ENCODE data around the gene TXNDC12.
"Not testable (repeated sequence)": the region's sequence is repeated elsewhere in the genome, so short reads cannot be mapped to it uniquely, and the experiment has no call there.

Gene TXNDC12

DNA sequence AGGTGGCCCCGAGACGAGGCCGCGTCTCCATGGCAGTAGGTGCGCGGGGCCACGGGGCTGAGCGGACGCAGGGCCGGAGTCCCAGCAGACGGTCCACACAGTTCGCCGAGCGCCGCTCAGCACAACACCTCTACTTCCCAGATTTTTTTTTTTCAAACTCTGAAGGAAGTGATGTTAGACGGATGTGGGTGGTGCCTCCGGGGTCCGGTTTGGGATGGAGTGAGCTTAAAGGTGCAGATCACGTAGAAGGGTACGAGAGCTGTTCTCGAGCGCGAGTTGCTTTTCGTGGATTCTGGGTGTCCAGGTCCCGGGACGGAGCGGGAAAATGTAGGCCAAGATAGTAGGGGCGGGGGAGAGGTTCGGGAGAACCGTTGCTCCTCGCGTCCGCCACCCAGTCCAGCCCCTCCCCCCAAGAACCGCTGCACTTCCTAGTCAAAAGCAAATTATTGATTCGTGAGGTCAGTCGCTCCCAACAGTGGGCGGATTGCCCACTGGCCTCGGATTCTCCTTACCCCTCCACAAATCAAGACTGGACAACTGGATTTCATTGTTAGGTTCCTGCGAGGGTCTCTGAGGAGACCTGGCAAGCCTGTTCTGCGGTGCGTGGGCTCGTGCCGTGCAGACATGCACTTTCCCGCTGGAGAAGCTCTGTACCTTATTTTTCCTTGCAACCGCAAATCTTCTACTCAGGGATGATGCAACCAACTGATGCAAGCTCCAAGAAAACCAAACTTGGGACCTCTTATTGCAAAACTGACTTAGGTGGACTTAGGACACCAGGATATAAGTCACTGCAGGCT, at the start of gene TXNDC12:
Gene TXNDC12, minus strand, starts transcription at position 126 of the 800 bp plus-strand sequence. Its CDS starts 95 bp downstream, at position 31.
- peak; percentile 92 for DNase-seq

DNA sequence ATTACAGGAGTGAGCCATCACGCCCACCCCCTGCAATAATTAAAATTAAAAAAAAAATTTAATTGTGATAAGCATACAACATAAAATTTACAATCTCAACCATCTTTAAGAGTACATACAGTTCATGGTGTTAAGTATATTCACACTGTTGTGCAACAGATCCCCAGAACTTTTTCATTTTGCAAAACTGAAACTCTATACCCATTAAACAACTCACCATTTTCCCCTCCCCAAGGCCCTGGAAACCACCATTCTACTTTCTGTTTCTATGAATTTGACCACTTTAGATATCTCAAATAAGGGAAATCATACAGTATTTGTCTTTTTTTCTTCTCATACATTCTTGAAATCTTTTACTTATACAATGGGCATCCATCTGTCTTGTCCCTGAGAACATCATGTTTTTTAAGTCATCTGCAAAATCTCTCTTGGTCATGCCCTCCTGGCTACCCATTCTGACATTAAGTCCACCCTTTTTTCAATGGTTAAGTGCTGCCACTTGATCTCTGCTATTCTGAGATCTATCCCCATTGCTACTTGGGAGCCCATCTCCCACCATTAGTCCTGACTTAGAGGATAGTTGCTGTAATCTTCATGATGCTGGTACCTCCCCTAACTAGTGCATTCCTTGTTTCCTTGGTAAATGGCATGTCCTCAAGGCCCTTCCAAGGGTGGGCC, 47.5 kb upstream of the TXNDC12 start:
- DNase-seq = no peak

DNA sequence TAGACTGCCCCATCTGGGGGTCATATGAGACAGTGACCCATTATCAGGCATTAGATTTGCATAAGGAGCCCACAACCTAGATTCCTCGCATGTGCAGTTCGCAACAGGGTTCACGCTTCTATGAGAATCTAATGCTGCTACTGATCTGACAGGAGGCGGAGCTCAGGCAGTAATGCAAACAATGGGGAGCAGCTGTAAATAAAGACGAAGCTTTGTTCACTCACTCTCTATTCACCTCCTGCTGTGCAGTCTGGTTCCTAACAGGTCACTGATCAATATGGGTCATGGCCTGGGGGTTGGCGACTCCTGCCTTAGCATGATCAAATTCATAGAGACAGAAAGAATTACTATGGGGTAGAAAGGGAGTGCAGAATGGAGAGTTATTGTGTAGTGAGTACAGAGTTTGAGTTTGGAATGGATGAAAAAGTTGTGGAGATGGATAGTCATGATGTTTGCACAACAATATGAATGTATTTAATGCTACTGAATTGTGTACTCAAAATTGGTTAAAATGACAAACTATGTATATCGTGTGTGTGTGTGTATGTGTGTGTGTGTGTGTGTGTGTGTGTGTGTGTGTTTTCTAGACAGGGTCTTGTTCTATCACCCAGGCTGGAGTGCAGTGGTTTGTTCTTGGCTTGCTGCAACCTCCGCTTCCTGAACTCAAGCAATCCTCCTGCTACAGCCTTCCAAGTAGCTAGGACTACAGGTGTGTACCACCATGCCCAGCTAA, 43.3 kb upstream of the TXNDC12 start:
- DNase-seq = no peak

DNA sequence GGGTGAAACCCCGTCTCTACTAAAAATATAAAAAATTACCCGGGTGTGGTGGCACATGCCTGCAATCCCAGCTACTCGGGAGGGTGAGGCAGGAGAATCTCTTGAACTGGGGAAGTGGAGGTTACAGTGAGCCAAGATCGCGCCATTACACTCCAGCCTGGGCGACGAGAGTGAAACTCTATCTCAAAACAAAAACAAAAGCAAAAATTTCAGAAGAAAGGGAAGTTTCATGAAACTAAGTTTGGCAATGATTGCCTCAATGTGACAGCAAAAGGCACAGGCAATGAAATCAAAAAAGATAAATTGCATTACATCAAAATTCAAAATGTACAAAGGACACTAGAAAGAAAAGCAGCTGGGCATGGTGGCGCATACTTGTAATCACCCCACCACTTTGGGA, 41.2 kb upstream of the TXNDC12 start:
- DNase-seq = no peak

DNA sequence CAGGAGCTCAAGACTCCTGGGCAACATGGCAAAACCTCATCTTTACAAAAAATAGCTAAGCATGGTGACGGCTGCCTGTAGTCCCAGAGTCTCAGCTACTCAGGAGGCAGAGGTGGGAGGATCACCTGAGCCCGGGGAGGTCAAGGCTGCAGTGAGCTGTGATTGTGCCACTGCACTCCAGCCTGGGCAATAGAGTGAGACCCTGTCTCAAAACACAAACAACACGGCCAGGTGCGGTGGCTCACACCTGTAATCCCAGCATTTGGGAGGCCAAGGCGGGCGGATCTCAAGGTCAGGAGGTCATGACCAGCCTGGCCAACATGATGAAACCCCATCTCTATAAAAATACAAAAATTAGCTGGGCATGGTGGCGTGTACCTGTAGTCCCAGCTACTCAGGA, 39.3 kb upstream of the TXNDC12 start:
- DNase-seq = not testable (repeated sequence)

DNA sequence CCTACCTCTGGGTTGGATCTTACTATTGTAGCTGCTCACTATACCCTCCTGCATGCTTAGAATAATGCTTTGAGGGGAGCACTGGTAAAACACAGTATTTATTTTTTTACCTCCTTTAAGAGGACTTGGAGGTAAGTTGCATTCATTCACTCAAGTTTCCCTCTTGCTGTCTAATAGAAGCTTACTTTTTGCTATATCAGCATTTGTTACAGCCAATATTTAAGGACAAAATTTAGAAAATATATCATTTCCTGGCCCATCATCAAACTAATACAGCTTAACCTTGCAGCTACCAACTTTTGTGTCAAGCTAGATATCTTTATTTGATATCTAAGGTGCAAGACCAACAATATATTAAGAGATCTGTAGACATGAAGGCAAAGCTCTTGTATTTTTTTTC, 32.9 kb upstream of the TXNDC12 start:
- DNase-seq = not testable (repeated sequence)

DNA sequence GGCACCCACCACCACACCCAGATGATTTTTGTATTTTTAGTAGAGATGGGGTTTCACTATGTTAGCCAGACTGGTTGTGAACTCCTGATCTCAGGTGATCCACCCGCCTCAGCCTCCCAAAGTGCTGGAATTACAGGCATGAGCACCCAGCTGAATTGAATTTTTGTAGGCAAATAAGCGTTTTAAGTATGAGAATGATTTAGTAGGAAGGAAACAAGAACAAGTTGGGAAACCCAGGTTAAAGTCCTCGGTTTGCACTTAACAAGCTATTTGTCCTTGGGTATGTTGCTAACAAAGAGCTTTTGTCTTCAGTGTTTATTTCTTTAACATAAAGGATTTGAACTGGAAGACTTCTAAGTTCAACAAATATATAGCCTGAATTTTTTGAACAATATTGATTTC, 25.0 kb upstream of the TXNDC12 start:
- no peak for DNase-seq

DNA sequence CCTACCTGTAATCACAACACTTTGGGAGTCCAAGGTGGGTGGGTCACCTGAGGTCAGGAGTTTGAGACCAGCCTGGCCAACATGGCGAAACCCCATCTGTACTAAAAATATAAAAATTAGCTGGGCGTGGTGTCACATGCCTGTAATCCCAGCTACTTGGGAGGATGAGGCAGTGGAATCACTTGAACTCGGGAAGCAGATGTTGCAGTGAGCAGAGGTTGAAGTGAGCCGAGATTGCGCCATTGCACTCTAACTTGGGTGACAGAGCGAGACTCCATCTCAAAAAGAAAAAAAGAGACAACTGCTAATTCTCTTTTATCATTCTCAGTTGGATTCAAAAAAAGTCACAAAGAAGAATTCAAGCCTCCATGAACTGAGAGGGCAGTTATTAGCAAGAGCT, 22.3 kb upstream of the TXNDC12 start:
- DNase-seq = not testable (repeated sequence)

DNA sequence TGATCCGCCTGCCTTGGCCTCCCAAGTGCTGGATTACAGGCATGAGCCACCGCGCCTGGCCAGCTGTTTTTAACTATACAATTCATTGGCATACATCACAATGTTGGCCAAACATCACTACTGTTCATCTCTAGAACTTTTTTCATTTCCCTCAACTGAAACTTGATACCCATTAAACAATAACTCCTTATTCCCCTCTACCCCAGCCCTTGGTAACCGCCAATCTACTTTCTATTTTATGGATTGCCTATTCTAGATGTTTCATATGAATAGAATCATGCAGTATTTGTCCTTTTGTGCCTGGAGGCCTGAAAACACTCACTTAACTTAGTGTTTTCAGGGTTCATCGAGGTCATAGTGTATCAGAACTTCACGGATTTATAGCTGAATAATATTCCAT, 17.3 kb upstream of the TXNDC12 start:
- DNase-seq = no peak

DNA sequence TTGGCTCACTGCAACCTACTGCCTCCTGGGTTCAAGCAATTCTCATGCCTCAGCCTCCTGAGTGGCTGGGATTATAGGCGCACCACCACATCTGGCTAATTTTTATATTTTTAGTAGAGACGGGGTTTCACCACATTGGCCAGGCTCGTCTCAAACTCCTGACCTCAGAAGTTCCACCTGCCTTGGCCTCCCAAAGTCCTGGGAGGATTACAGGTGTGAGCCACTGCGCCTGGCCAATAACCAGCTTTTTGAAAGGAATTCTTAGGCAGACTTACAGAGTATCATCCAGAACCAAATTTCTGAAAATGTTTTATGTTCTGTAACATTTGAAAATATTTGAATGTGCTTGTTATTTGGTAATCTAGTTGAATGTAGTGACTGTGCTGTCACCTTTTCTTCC, 15.7 kb upstream of the TXNDC12 start:
- no peak for DNase-seq

DNA sequence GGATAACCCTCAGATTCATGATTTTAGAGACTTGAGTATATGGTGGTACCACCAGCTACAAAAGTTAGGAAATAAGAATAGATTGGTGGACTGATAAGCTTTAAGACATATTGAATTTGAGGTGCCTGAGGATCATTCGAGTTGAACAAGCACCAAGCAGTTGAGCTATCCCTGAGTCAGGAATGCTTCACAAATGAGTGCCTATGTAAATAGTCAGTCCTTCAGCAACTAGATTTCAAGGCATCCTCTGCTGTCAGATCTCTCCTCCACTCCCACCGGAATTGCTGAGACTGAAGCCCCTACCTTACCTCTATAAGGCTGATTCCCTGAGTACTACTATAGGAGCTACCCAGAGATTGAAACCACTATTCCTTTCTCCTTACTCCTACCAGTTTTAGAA, 8.2 kb upstream of the TXNDC12 start:
- no peak for DNase-seq

DNA sequence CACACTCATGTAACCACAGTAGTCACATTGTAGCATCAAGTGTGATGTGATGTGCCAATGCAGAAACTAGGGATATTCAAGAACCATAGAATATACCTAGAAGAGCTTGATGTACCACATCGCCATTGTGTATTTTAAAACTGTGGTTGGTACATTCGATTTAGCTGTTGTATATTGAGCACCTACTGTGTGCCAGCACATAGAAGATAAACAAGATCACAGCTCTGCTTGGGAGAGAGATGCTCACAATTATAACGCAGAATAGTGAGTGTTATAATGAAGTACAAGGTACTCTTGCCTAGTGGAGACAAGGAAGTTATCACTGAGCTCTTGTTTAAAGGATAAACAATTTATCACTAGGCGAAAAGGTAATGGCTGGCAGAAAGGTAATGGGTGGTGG, 5.8 kb upstream of the TXNDC12 start:
- no peak for DNase-seq

DNA sequence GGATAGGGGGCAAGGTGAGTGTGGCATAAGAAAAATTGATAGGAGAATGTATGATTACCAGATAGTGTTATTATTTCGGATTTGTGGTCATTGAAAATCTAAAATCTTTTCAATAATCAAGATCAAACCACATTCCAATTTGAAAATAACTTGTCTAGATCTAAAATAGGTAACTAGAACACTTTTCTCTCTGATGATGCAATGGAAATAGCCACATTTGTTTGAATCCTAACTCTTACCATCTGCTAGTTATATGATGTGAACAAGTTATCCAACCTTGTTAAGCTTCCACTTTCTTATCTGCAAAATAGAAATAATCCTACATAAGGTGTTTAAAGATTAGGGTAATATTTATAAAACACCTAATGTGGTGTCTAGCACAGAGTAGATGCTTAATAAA, 4.9 kb upstream of the TXNDC12 start:
- no peak for DNase-seq

DNA sequence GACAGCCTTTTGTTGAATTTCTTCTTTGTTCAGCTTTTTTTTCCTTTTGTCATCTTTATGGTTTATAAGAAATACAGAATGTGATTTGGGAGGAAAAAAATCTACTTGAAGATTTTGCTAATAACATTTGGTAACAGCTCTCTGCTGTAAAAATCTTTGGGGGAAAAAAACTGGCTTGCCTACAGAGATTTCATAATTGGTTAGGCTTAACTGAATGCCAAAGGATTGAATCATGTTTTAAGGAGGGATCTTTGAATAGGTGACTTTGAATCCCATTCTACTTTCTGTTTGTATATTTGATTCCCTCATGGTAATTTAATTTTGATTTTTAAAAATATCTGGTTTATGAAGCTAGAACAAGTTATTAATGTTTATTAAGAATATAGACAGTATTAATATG, 4.3 kb upstream of the TXNDC12 start:
- DNase-seq = no peak

DNA sequence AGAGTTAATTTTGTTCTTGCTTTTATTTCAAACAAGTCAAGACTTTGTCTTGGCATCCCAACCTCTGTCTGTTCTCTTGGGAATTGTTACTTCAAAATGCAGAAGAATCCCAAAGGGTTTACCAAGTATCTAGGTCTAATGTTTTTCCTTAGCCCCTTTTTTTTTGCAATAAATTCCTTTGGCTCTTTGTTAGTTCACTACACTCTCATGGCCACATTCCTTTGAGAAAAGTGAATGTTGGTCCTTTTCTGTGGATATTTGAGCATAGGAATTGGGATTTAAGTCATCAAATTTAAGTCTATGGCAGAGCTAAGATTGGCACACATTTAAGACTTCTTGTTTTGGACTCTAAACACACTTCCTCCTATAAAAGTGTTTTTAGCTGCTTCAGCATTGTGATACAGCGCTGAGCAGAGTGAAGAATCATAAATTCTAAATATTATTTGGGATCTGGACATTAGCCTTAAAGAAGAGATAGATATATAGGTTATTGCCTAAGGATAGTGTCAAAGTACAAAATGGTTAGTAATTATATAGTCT, 3.0 kb upstream of the TXNDC12 start:
- no peak for DNase-seq

DNA sequence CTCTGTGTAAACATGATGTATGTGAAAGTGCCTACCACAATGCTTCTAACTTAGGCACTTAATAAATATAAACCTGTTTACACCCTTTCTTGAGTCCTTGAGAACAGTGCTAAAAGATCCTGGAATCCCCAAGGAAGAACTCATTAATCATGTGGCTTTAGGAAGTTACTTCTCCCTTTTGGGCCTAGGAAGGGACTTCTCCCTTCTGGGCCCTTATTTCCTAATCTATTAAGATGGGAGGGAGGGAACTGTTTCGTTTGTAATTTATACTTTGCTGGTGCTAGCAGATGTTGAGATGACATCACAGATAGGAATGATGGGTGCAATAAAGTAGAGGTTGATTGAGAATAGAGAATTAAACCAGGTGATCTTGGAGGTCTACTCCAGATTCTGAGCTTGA, 2.3 kb upstream of the TXNDC12 start:
- peak in 1 of 2 experiments; percentile 20 for DNase-seq

DNA sequence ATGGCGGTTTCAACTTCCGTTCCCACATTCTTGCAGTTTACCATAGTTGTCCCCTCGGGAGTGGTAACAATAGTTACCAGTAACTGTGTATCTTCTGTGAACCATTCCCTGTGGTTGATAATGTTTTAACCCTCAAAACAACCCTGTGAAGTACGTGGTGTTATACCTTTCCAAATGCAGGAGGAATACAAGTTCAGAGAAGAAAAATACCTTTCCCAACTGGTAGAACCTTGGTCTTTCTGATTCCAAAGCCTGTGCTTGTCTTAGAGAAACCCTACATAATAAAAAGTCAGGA, 1.9 kb upstream of the TXNDC12 start:
- no peak for DNase-seq

DNA sequence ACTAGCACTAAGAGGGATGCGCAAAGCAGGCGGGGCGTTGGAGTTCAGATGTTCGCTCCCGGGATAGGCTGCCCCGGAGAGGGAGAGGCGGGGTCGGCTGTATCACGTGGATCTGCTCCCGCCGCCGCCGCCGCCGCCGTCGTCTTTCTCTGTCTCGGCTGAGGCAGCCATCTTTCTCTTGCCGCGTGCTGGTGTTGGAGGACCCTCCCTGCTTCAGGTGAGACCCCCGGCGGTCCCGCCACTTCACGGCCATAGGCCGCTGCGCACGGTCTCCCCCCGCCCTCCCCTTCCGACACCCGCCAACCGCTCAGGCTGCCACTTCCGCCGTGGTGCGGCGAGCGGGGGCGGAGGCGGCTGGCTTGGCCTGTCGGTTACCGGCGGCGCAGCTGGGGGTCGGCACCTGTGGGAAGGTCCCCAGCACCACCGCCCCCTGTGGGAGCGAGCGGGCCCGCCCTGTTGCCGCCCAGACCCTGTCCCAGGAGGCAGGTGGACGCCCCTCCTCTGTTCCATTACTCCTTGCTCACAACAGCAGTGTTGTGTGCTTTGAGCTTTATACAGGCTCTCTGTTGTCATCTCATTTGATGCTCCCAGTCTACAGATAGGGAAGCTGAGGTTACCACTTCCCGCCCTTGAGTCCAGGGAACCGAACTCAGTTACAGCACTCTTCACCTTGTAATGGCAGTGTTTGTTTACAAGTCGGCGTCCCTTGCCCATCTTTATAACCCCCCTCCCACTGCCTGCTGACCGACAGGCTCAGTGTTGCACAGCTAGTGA, 1.4 kb upstream of the TXNDC12 start, which contains the start of gene BTF3L4:
Gene BTF3L4, plus strand, starts transcription at position 133 of the 774 bp plus-strand sequence. CDS start 3,553 bp downstream, outside the sequence.
- DNase-seq = peak; percentile 97 to 98

DNA sequence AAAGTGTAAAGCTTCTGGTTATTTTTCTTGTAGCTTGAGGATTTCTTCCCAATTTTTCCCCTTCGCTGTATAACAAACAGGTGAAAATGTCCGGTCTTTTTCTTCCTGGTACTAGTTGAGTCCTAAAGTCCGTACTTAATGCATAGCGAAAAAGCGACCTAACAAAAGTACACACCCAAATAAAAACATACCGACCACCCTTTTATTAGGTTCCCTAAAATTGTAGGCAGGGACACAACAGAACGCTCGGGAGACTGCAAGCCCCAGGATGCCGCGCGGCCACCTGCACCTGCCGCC, 823 bp upstream of the TXNDC12 start:
- DNase-seq = no peak

DNA sequence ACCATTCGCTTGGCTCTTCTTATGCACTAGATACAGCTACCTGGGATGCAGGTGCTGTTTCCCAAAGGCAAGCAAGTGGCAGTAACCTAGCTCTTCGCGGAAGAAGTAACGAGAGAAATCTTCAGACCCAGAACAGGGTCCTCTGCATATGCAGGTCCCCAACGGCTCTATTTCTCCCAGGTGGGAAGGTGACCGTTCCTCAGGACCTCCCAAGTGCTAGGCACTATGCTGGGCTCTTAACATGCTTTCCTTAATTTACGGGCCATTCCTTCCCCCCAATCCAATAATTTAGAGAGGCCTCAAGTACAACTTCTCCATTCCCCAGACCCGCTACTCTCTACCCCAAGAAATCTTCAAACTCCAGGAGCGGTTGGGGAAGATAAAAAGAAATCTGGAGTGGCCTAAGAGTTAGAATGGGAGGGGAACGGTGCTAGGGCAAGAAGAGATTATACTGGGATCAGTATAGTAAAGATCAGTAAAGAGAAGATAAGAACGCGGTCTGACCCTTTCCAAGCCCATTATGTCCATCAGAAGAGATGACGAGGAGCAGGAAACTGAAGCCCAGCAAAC, 410 bp downstream of the TXNDC12 start:
- peak; percentile 59 to 77 for DNase-seq

DNA sequence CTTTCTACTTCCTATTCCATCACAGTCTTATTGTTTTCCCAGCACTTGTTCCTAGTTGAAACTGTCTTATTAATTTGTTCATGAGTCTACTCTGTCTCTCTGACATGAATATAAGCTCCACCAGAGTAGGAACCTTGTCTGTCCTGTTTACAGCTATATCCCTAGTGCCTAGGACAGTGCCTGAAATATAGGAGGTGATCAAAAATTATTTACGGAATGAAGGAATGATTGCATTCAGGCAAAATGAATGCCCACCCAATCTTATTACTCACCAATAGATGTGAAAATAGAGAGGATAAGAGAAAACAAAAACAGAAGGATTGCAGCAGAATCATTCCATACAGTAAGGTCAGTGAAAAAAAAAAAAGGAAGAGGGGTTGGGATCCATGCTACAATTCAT, 1.1 kb downstream of the TXNDC12 start:
- DNase-seq = no peak

DNA sequence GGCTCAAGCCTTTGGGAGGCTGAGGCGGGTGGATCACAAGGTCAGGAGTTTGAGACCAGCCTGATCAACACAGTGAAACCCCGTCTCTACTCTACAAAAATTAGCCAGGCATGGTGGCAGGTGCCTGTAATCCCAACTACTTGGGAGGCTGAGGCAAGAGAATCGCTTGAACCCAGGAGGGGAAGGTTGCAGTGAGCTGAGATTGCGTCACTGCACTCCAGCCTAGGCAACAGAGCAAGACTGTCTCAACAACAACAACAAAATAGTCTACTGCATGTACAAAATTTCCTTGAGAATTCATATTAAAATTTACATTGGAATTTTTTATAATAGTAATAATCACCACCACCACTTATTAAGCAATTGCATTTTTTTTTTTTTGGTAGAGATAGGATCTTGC, 5.7 kb downstream of the TXNDC12 start:
- not testable (repeated sequence) for DNase-seq

Data from Kasumi-1 (cell line).